Sigmoid colon (tissue), 7 donors: ENCODE measurements around the gene ARHGAP18. TPM values are rescaled to one million over a fixed set of nuclear protein-coding genes. Genes with fewer than 3 reads are reported as not detected.

Experiments used
- DNase-seq: peaks from one replicate; pipeline ENCODE4 v3.0.0-alpha.2; 2019
- H3K27ac ChIP-seq, 4 donors: fragments of 200-600 bp; sonication (generic); one replicate each; pipeline ENCODE4 v1.5.1; 2016 to 2019; ENCODE audit warnings: mild to moderate bottlenecking in 1 of 4
- H3K27me3 ChIP-seq, 3 donors: fragments of 200-600 bp; sonication (generic); one replicate each; pipeline ENCODE4 v1.5.1; 2019; ENCODE audit warnings: mild to moderate bottlenecking in 1 of 3
- H3K36me3 ChIP-seq, 4 donors: fragments of 200-600 bp; sonication (generic); one replicate each; pipeline ENCODE4 v1.5.1; 2016 to 2019
- H3K4me1 ChIP-seq, 4 donors: fragments of 200-600 bp; sonication (generic); one replicate each; pipeline ENCODE4 v1.5.1; 2017 to 2019
- H3K4me3 ChIP-seq, 4 donors: fragments of 200-600 bp; sonication (generic); one replicate each; pipeline ENCODE4 v1.5.1; 2017 to 2019; ENCODE audit warnings: mild to moderate bottlenecking in 2 of 4, moderate library complexity in 1 of 4
- H3K9me3 ChIP-seq, 4 donors: fragments of 200-600 bp in 3 of 4; sonication (generic) in 3 of 4; one replicate each; pipeline versions ENCODE4 v1.5.1 to v1.6.1; 2013 to 2019
- CTCF ChIP-seq, 4 experiments: fragments of 450-650 bp in 3 of 4; fragments of 200-600 bp in 1 of 4; IDR thresholded peaks; one replicate each; pipeline ENCODE4 v1.5.1; 2016 to 2019; ENCODE audit warnings: antibody characterized with exemption in 4 of 4, mild to moderate bottlenecking in 3 of 4, moderate library complexity in 2 of 4
- EP300 ChIP-seq, 4 donors: sonication (generic); formaldehyde crosslinking; IDR thresholded peaks; one replicate each; pipeline ENCODE4 v1.6.1; 2017; ENCODE audit warnings: antibody characterized with exemption in 4 of 4
- POLR2A ChIP-seq, 2 donors: fragments of 450-650 bp; IDR thresholded peaks; one replicate each; pipeline ENCODE4 v1.6.1; 2016; ENCODE audit warnings: antibody characterized with exemption in 2 of 2, mild to moderate bottlenecking in 2 of 2, moderate library complexity in 2 of 2
- POLR2AphosphoS5 ChIP-seq, 4 donors: sonication (generic); formaldehyde crosslinking; IDR thresholded peaks; one replicate each; pipeline ENCODE4 v1.6.1; 2017; ENCODE audit warnings: antibody characterized with exemption in 4 of 4
- WGBS, 2 donors: extraction: QIAGEN DNeasy Blood & Tissue Kit; methylation state at CpG; one replicate each; pipeline ENCODE4 v1.1.7; 2013; 5-methylcytosine and 5-hydroxymethylcytosine counted together
- intact Hi-C: fragments of 100-400 bp; cut with DNase I; formaldehyde crosslinking; loops from one replicate; pipeline ENCODE4 v1.15.1; 2023
- polyA plus RNA-seq, 3 donors: library from polyadenylated mRNA; stranded (reverse); fragments of 200-250 nt; gene quantifications; one replicate each; pipeline ENCODE4 v1.2.3, GENCODE V29; 2013
- total RNA-seq, 4 donors: library from RNA; depleted of rRNA; stranded (reverse); fragments of >200 nt; gene quantifications; one replicate each; pipeline ENCODE4 v1.1.0, GENCODE V29; 2016
- donor health status: healthy with polysubstance abuse.
- donor health status: Bipolar disorder and iron deficiency.
- donor health status: healthy.

ARHGAP18 gene
- total and polyA plus RNA-seq, 7 donors: 9.2 to 16.9 (median 10.7) TPM

DNA sequence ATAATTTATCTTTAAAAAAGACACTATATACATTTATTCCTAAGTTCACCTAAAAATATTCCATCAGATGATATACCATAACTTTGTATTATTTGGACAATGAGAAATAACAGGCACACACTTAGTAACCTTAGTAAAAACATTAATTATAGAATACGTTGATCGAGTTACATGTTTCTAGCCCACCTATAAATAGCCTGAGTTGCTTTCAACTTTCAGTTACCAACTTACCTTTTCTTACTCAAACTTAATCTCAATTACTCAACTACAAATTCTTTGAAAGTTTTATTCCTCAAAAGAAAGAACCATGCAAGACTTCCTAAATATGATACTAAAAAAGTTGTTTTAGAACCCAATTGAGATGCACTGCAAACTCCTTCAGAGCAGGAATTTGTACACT is 12.2 kb downstream of the ARHGAP18 start:
- Histone ChIP-seq H3K36me3 (no peaks in the 10 kb centered on the region), H3K4me1 (no peaks in the 10 kb centered on the region), H3K9me3 (no peaks in the 10 kb centered on the region), H3K27ac (no peak overlapping the region), H3K27me3 (no peaks in the 10 kb centered on the region), H3K4me3 (no peak overlapping the region)
- no peak for TF ChIP-seq POLR2A (IDR thresholded peaks at IDR 0.05)
- TF ChIP-seq POLR2AphosphoS5 (IDR thresholded peaks at IDR 0.05): no peak
- TF ChIP-seq CTCF (IDR thresholded peaks at IDR 0.05): no peak
- no peak for TF ChIP-seq EP300 (IDR thresholded peaks at IDR 0.05)
- intact Hi-C loops: no loop called here
- no peak for DNase-seq
- WGBS, 2 donors: 88 to 95% methylated on average over 2 of the region's 2 CpGs

- Histone ChIP-seq H3K9me3 (no peaks in the 10 kb centered on the region), H3K27ac (no peak overlapping the region), H3K4me3 (no peak overlapping the region), H3K36me3 (no peaks in the 10 kb centered on the region), H3K27me3 (no peaks in the 10 kb centered on the region), H3K4me1 (no peaks in the 10 kb centered on the region)
- TF ChIP-seq POLR2AphosphoS5 (IDR thresholded peaks at IDR 0.05) (no peak), CTCF (IDR thresholded peaks at IDR 0.05) (no peak), POLR2A (IDR thresholded peaks at IDR 0.05) (no peak), EP300 (IDR thresholded peaks at IDR 0.05) (no peak)
- 88 to 89% methylated on average over 3 of the region's 3 CpGs for WGBS, 2 donors
- intact Hi-C loops: no loop called here
- no peak for DNase-seq
Observed at GRCh38 chr6:129696843-129697242, 13.1 kb downstream of the ARHGAP18 start.

- intact Hi-C loops: no loop called here
- no peak for TF ChIP-seq CTCF (IDR thresholded peaks at IDR 0.05)
- H3K27me3 ChIP-seq: no peaks in the 10 kb centered on the region
- H3K27ac ChIP-seq: no peak overlapping the region
- H3K4me3 ChIP-seq: no peak overlapping the region
- H3K9me3 ChIP-seq: no peaks in the 10 kb centered on the region
- H3K36me3 ChIP-seq: no peaks in the 10 kb centered on the region
- 11 to 42% methylated on average over 1 of the region's 1 CpG for WGBS, 2 donors
- no peaks in the 10 kb centered on the region for H3K4me1 ChIP-seq
- DNase-seq: no peak
Observed at GRCh38 chr6:129696028-129696418, 14.0 kb downstream of the ARHGAP18 start.

GRCh38 chr6:129695373-129696027 is 14.5 kb downstream of the ARHGAP18 start:
- no peak for DNase-seq
- H3K9me3 ChIP-seq: no peaks in the 10 kb centered on the region
- H3K36me3 ChIP-seq: no peaks in the 10 kb centered on the region
- H3K4me1 ChIP-seq: no peaks in the 10 kb centered on the region
- H3K27ac ChIP-seq: no peak overlapping the region
- H3K27me3 ChIP-seq: no peaks in the 10 kb centered on the region
- TF ChIP-seq EP300 (IDR thresholded peaks at IDR 0.05) (no peak), POLR2AphosphoS5 (IDR thresholded peaks at IDR 0.05) (no peak), POLR2A (IDR thresholded peaks at IDR 0.05) (no peak), CTCF (IDR thresholded peaks at IDR 0.05) (no peak)
- no peak overlapping the region for H3K4me3 ChIP-seq
- intact Hi-C loops: no loop called here
- 15 to 22% methylated on average over 3 of the region's 3 CpGs for WGBS, 2 donors

GRCh38 chr6:129694036-129694435 is 15.9 kb downstream of the ARHGAP18 start:
- Histone ChIP-seq H3K4me1 (no peaks in the 10 kb centered on the region), H3K27me3 (no peaks in the 10 kb centered on the region), H3K4me3 (no peak overlapping the region), H3K27ac (no peak overlapping the region), H3K36me3 (no peaks in the 10 kb centered on the region), H3K9me3 (no peaks in the 10 kb centered on the region)
- TF ChIP-seq POLR2AphosphoS5 (IDR thresholded peaks at IDR 0.05): no peak
- TF ChIP-seq EP300 (IDR thresholded peaks at IDR 0.05): no peak
- no peak for TF ChIP-seq CTCF (IDR thresholded peaks at IDR 0.05)
- TF ChIP-seq POLR2A (IDR thresholded peaks at IDR 0.05): no peak
- no peak for DNase-seq
- 25 to 74% methylated on average over 2 of the region's 2 CpGs for WGBS, 2 donors
- intact Hi-C loops: no loop called here
